Measurements from ENCODE around the gene KLF6. TPM values are rescaled to one million over a fixed set of nuclear protein-coding genes. Genes with fewer than 3 reads are reported as not detected.

KLF6 gene
- 48.1 and 56.5 TPM in 2 replicates for total RNA-seq

GRCh38 chr10:3784510-3785250 lies at the start of gene KLF6:
Gene KLF6 (minus strand): TSS chr10:3785209. CDS start chr10:3785014, 195 bp downstream.

Data from bronchus fibroblast of lung (primary cell).